SK-N-SH treated with all-trans-retinoic acid at 6 μM for 48 hours (cell line): ENCODE results near the gene TMEM163.

ENCODE experiments used
- ATAC-seq: fragments of 200-7000 bp; cut with Tn5 transposase; 3 replicates; pipeline ENCODE4 v1.9.1; 2020; ENCODE audit warnings: mild to moderate bottlenecking, moderate library complexity
- ARNTL ChIP-seq: fragments of 450-650 bp; formaldehyde crosslinking; IDR thresholded peaks from 2 replicates; pipeline ENCODE4 v1.5.0; 2020; ENCODE audit warnings: low read depth, mild to moderate bottlenecking, moderate library complexity, borderline replicate concordance
- BACH2 ChIP-seq: fragments of 250-450 bp; sonication (Bioruptor Pico); IDR thresholded peaks from 2 replicates; pipeline ENCODE4 v1.9.0; 2021; ENCODE audit warnings: mild to moderate bottlenecking, borderline replicate concordance
- CSDC2 ChIP-seq: fragments of 250-450 bp; sonication (Bioruptor Pico); IDR thresholded peaks from 2 replicates; pipeline ENCODE4 v1.5.0; 2020; ENCODE audit warnings: mild to moderate bottlenecking, moderate library complexity
- GLIS3 ChIP-seq: fragments of 250-450 bp; sonication (Bioruptor Pico); IDR thresholded peaks from 2 replicates; pipeline ENCODE4 v1.5.0; 2020; ENCODE audit warnings: mild to moderate bottlenecking, moderate library complexity
- ISL1 ChIP-seq: fragments of 250-450 bp; sonication (Bioruptor Pico); IDR thresholded peaks from 2 replicates; pipeline ENCODE4 v2.1.2; 2022; ENCODE audit warnings: mild to moderate bottlenecking, moderate library complexity
- OSR1 ChIP-seq: fragments of 250-450 bp; sonication (Bioruptor Pico); IDR thresholded peaks from 2 replicates; pipeline ENCODE4 v1.8.0; 2022; ENCODE audit warnings: moderate library complexity, mild to moderate bottlenecking, inconsistent platforms
- PATZ1 ChIP-seq: fragments of 250-450 bp; sonication (Bioruptor Pico); IDR thresholded peaks from 2 replicates; pipeline ENCODE4 v1.8.0; 2020; ENCODE audit warnings: mild to moderate bottlenecking, moderate library complexity, borderline replicate concordance
- PPARA ChIP-seq: fragments of 250-450 bp; sonication (Bioruptor Pico); IDR thresholded peaks from 2 replicates; pipeline ENCODE4 v1.5.0; 2020; ENCODE audit warnings: mild to moderate bottlenecking, borderline replicate concordance
- RARB ChIP-seq: fragments of 250-450 bp; sonication (Bioruptor Pico); IDR thresholded peaks from 2 replicates; pipeline ENCODE4 v1.8.0; 2021; ENCODE audit warnings: mild to moderate bottlenecking, moderate library complexity
- SNAI2 ChIP-seq: fragments of 250-450 bp; sonication (Bioruptor Pico); IDR thresholded peaks from 2 replicates; pipeline ENCODE4 v1.5.0; 2020; ENCODE audit warnings: mild to moderate bottlenecking, moderate library complexity
- TCF4 ChIP-seq: fragments of 250-450 bp; sonication (Bioruptor Pico); IDR thresholded peaks from 2 replicates; pipeline ENCODE4 v1.8.0; 2021; ENCODE audit warnings: mild to moderate bottlenecking, moderate library complexity, borderline replicate concordance
- TOX ChIP-seq: fragments of 250-450 bp; sonication (Bioruptor Pico); IDR thresholded peaks from 2 replicates; pipeline ENCODE4 v1.8.0; 2021; ENCODE audit warnings: mild to moderate bottlenecking, moderate library complexity, borderline replicate concordance
- TSHZ2 ChIP-seq: fragments of 250-450 bp; sonication (Bioruptor Pico); IDR thresholded peaks from 2 replicates; pipeline ENCODE4 v1.5.0; 2020; ENCODE audit warnings: mild to moderate bottlenecking, moderate library complexity
- ZC3H10 ChIP-seq: fragments of 250-450 bp; sonication (Bioruptor Pico); IDR thresholded peaks from 2 replicates; pipeline ENCODE4 v1.5.1; 2021; ENCODE audit warnings: mild to moderate bottlenecking, moderate library complexity
- ZFP3 ChIP-seq: fragments of 250-450 bp; sonication (Bioruptor Pico); IDR thresholded peaks from 2 replicates; pipeline ENCODE4 v1.5.0; 2020; ENCODE audit warnings: mild to moderate bottlenecking, moderate library complexity
- ZFP30 ChIP-seq: fragments of 450-650 bp; formaldehyde crosslinking; IDR thresholded peaks from 2 replicates; pipeline ENCODE4 v1.5.0; 2022; ENCODE audit warnings: mild to moderate bottlenecking, moderate library complexity
- ZNF565 ChIP-seq: fragments of 450-650 bp; formaldehyde crosslinking; conservative IDR thresholded peaks from 2 replicates; pipeline ENCODE4 v1.5.0; 2020; ENCODE audit warnings: low read depth, mild to moderate bottlenecking, moderate library complexity
- ZNF8 ChIP-seq: fragments of 450-650 bp; formaldehyde crosslinking; IDR thresholded peaks from 2 replicates; pipeline ENCODE4 v1.5.0; 2020; ENCODE audit warnings: mild to moderate bottlenecking, moderate library complexity
- TF ChIP-seq, protein P1 (sequence below): fragments of 250-450 bp; sonication (Bioruptor Pico); IDR thresholded peaks from 2 replicates; pipeline ENCODE4 v1.8.0; 2021; ENCODE audit warnings: low read depth, mild to moderate bottlenecking, moderate library complexity, borderline replicate concordance
- TF ChIP-seq, protein P2 (sequence below): fragments of 250-450 bp; sonication (Bioruptor Pico); IDR thresholded peaks from 2 replicates; pipeline ENCODE4 v1.5.1; 2020; ENCODE audit warnings: low read depth, mild to moderate bottlenecking, moderate library complexity
- TF ChIP-seq, protein P3 (sequence below): fragments of 250-450 bp; sonication (Bioruptor Pico); IDR thresholded peaks from 2 replicates; pipeline ENCODE4 v1.5.1; 2021; ENCODE audit warnings: mild to moderate bottlenecking, moderate library complexity

Gene TMEM163

GRCh38 chr2:134630504-134631159 is 88.2 kb downstream of the TMEM163 start:
- TF ChIP-seq ISL1 (CRISPR knock-in tag) (no peak), BACH2 (no peak), OSR1 (CRISPR knock-in tag) (no peak), SNAI2 (CRISPR knock-in tag) (no peak), RARB (CRISPR knock-in tag) (no peak), ZNF8 (CRISPR knock-in tag) (no peak), ZFP3 (CRISPR knock-in tag) (no peak), TSHZ2 (CRISPR knock-in tag) (no peak), ARNTL (no peak), GLIS3 (CRISPR knock-in tag) (no peak), ZFP30 (no peak)
- TF ChIP-seq, protein P1, sequence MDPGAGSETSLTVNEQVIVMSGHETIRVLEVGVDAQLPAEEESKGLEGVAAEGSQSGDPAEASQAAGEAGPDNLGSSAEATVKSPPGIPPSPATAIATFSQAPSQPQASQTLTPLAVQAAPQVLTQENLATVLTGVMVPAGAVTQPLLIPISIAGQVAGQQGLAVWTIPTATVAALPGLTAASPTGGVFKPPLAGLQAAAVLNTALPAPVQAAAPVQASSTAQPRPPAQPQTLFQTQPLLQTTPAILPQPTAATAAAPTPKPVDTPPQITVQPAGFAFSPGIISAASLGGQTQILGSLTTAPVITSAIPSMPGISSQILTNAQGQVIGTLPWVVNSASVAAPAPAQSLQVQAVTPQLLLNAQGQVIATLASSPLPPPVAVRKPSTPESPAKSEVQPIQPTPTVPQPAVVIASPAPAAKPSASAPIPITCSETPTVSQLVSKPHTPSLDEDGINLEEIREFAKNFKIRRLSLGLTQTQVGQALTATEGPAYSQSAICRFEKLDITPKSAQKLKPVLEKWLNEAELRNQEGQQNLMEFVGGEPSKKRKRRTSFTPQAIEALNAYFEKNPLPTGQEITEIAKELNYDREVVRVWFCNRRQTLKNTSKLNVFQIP (CRISPR knock-in tag) = no peak
- TF ChIP-seq, all 23 proteins: peak for 0
- ATAC-seq = no peak

DNA sequence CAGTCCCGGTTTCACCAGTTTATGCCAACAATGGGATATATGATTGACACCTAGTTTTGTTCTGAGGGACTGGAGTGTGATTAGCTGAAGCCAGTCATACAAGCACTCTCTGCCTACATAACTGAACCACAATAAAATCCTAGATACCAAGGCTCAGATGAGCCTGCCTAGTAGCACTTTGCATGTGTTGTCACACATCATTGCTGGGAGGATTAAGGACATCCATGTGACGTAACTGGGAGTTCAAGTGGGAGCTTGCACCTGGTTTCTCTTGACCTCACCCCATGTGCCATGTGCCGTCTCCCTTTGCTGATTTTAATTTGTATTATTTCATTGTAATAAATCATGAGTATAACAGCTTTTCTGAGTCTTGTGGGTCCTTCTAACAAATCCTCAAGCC is 90.3 kb downstream of the TMEM163 start:
- TF ChIP-seq TCF4 (CRISPR knock-in tag) (no peak), OSR1 (CRISPR knock-in tag) (no peak), ZNF8 (CRISPR knock-in tag) (no peak), ISL1 (CRISPR knock-in tag) (no peak), PATZ1 (CRISPR knock-in tag) (no peak), ZFP3 (CRISPR knock-in tag) (no peak), GLIS3 (CRISPR knock-in tag) (no peak)
- TF ChIP-seq, protein P1 (CRISPR knock-in tag) = no peak
- TF ChIP-seq, protein P2, sequence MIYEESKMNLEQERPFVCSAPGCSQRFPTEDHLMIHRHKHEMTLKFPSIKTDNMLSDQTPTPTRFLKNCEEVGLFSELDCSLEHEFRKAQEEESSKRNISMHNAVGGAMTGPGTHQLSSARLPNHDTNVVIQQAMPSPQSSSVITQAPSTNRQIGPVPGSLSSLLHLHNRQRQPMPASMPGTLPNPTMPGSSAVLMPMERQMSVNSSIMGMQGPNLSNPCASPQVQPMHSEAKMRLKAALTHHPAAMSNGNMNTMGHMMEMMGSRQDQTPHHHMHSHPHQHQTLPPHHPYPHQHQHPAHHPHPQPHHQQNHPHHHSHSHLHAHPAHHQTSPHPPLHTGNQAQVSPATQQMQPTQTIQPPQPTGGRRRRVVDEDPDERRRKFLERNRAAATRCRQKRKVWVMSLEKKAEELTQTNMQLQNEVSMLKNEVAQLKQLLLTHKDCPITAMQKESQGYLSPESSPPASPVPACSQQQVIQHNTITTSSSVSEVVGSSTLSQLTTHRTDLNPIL (CRISPR knock-in tag) = no peak
- TF ChIP-seq, all 23 proteins: peak for 0
- no peak for ATAC-seq

DNA sequence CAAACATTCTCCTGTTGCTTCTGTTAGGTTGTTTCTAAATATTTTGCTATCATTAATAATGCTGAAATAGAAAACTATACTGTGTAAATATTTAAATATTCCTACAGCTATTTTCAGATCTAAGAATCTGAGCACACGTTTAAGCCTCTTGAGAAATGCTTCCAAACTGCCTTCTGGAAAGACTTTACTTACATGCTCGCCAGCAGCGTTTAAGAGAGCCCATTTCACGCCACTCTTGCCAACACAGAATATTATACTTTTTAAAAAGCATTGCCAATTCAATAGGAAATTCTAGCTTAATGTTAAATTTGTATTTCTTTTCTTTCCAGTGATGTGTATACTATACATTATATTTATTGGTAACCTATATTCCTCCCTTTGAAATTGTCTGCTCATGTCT is 92.0 kb downstream of the TMEM163 start:
- no peak for ATAC-seq
- TF ChIP-seq ISL1 (CRISPR knock-in tag) = no peak
- TF ChIP-seq TCF4 (CRISPR knock-in tag) = no peak
- TF ChIP-seq CSDC2 (CRISPR knock-in tag) = no peak
- TF ChIP-seq, protein P3, sequence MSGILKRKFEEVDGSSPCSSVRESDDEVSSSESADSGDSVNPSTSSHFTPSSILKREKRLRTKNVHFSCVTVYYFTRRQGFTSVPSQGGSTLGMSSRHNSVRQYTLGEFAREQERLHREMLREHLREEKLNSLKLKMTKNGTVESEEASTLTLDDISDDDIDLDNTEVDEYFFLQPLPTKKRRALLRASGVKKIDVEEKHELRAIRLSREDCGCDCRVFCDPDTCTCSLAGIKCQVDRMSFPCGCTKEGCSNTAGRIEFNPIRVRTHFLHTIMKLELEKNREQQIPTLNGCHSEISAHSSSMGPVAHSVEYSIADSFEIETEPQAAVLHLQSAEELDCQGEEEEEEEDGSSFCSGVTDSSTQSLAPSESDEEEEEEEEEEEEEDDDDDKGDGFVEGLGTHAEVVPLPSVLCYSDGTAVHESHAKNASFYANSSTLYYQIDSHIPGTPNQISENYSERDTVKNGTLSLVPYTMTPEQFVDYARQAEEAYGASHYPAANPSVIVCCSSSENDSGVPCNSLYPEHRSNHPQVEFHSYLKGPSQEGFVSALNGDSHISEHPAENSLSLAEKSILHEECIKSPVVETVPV (CRISPR knock-in tag) = no peak
- no peak for TF ChIP-seq PPARA (CRISPR knock-in tag)
- TF ChIP-seq GLIS3 (CRISPR knock-in tag) = no peak
- TF ChIP-seq ZNF565 (CRISPR knock-in tag) = no peak
- TF ChIP-seq TOX (CRISPR knock-in tag) = no peak
- no peak for TF ChIP-seq ZC3H10 (CRISPR knock-in tag)
